ENCODE data around the gene RGS9. TPM values are rescaled to one million over a fixed set of nuclear protein-coding genes. Genes with fewer than 3 reads are reported as not detected.
"Not testable (repeated sequence)": the region's sequence is repeated elsewhere in the genome, so short reads cannot be mapped to it uniquely, and the experiment has no call there.

Gene RGS9
- total RNA-seq, 1 experiment from 2014 or later, result 8.6 TPM

DNA sequence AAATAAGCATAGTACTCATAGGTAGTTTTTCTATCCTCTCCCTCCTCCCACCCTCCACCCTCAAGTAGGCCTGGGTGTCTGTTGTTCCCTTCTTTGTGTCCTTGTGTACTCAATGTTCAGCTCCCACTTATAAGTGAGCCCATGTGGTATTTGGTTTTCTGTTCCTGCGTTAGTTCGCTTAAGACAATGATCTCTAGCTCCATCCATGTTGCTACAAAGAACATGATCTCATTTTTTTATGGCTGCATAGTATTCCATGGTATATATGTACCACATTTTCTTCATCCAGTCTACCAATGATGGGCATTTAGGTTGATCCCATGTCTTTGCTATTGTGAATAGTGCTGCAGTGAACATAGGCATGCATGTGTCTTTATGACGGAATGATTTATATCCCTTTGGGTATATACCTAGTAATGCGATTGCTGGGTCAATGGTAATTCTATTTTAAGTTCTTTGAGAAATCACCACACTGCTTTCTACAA is 43.6 kb downstream of the RGS9 start:
- CTCF ChIA-PET; RAD21 ChIA-PET (ENCODE audit: low non-redundant PET in 1 of 2, low total read pairs in 2 of 2, uncharacterized antibody in 2 of 2, unreplicated experiment in 2 of 2); H3K9me3 ChIP-seq (ENCODE audit: control insufficient read depth in 1 of 2, insufficient read depth in 1 of 2, low read depth in 1 of 2, low read length in 2 of 2); H3K9ac ChIP-seq (ENCODE audit: low read length); POLR2A ChIA-PET; H3K4me2 ChIP-seq (ENCODE audit: low read length); intact Hi-C loops (cut with micrococcal nuclease); H3K36me3 ChIP-seq (ENCODE audit: control insufficient read depth in 1 of 2, insufficient read depth in 2 of 2, low read length in 2 of 2); DNase-seq (ENCODE audit: low read depth, low spot score); BruUV-seq (replicated peaks); H2AFZ ChIP-seq (ENCODE audit: low read depth, low read length, poor library complexity, severe bottlenecking); H4K20me1 ChIP-seq (ENCODE audit: insufficient read depth); H3K4me3 ChIP-seq (replicated peaks in 1 of 2; ENCODE audit: low read depth in 1 of 2, low read length in 2 of 2); ATAC-seq; H3K9me2 ChIP-seq (ENCODE audit: insufficient read depth); H3K79me2 ChIP-seq (ENCODE audit: insufficient read depth, low read length); H3K27ac ChIP-seq (ENCODE audit: low read depth, low read length); H3K4me1 ChIP-seq (ENCODE audit: control insufficient read depth in 1 of 2, insufficient read depth in 2 of 2, low read length in 2 of 2): not testable (repeated sequence)
- 0 out of 2 replicates have a peak, but pooled peaks cover 16% of the 10 kb centered on the region for H3K27me3 ChIP-seq (ENCODE audit: insufficient read depth, low read length)

DNA sequence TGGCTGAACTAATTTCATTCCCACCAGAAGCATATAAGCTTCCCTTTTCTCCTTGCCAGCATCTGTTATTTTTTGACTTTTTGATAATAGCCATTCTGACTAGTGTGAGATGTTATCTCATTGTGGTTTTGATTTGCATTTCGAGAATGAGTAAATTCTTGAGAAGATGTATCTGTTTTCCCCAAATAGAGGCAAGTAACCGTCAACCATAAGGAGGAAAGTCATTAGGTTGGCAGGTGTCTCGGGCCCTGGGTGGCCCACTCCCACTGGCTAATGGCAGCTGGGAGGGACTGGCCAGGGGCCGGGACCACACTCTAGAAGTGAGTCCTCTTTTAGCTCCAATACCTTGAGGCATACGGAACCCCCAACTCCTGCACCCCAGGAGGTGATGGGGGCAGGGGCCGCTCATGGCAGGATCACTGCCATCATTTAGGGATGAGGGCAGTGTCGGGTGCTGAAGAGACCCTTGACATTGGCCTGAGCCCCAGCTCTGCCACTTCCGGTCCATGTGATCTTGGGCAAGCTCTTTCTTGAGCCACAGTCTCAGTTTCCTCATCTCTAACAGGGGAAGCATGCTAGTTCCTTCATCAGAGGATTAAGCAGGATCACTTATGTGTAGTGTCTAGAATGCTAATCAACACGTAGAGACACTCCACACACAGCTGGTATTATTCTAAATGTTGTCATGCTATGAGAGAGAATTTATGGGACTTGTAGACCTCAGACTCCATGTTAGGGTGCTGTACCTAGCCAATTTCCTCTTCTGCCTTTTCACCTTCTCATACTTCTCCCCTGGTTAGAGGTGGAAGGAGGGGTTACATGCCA is 44.3 kb downstream of the RGS9 start:
- Histone ChIP-seq H3K36me3 (ENCODE audit: control insufficient read depth in 1 of 2, insufficient read depth in 2 of 2, low read length in 2 of 2) (no peaks in the 10 kb centered on the region), H4K20me1 (ENCODE audit: insufficient read depth) (no peaks in the 10 kb centered on the region), H3K9me3 (ENCODE audit: control insufficient read depth in 1 of 2, insufficient read depth in 1 of 2, low read depth in 1 of 2, low read length in 2 of 2) (no peaks in the 10 kb centered on the region), H3K79me2 (ENCODE audit: insufficient read depth, low read length) (no peaks in the 10 kb centered on the region), H3K9me2 (ENCODE audit: insufficient read depth) (no peaks in the 10 kb centered on the region), H3K4me2 (ENCODE audit: low read length) (no peak overlapping the region), H2AFZ (ENCODE audit: low read depth, low read length, poor library complexity, severe bottlenecking) (no peak overlapping the region), H3K4me3 (replicated peaks in 1 of 2; ENCODE audit: low read depth in 1 of 2, low read length in 2 of 2) (no peak overlapping the region), H3K27ac (ENCODE audit: low read depth, low read length) (no peak overlapping the region), H3K27me3 (ENCODE audit: insufficient read depth, low read length) (0 out of 2 replicates have a peak, but pooled peaks cover 16% of the 10 kb centered on the region), H3K4me1 (ENCODE audit: control insufficient read depth in 1 of 2, insufficient read depth in 2 of 2, low read length in 2 of 2) (no peaks in the 10 kb centered on the region), H3K9ac (ENCODE audit: low read length) (no peak overlapping the region)
- BruUV-seq (replicated peaks), result no TSS peak
- ChIA-PET RAD21 (ENCODE audit: low non-redundant PET in 1 of 2, low total read pairs in 2 of 2, uncharacterized antibody in 2 of 2, unreplicated experiment in 2 of 2) (no interaction called here), POLR2A (no interaction called here), CTCF (no interaction called here)
- no peak for DNase-seq (ENCODE audit: low read depth, low spot score)
- TF ChIP-seq JUND (IDR thresholded peaks at IDR 0.05) (no peak), TCF7L2 (IDR thresholded peaks at IDR 0.05; ENCODE audit: borderline replicate concordance, extremely low read depth, insufficient read depth, insufficient read length) (no peak), EGR1 (IDR thresholded peaks at IDR 0.05; ENCODE audit: low read depth) (no peak), YY1 (IDR thresholded peaks at IDR 0.05; ENCODE audit: extremely low read depth, insufficient replicate concordance, low read depth, low read length) (no peak), POLR2AphosphoS5 (IDR thresholded peaks at IDR 0.05; ENCODE audit: low read depth, low read length) (no peak)
- TF ChIP-seq, protein P1, sequence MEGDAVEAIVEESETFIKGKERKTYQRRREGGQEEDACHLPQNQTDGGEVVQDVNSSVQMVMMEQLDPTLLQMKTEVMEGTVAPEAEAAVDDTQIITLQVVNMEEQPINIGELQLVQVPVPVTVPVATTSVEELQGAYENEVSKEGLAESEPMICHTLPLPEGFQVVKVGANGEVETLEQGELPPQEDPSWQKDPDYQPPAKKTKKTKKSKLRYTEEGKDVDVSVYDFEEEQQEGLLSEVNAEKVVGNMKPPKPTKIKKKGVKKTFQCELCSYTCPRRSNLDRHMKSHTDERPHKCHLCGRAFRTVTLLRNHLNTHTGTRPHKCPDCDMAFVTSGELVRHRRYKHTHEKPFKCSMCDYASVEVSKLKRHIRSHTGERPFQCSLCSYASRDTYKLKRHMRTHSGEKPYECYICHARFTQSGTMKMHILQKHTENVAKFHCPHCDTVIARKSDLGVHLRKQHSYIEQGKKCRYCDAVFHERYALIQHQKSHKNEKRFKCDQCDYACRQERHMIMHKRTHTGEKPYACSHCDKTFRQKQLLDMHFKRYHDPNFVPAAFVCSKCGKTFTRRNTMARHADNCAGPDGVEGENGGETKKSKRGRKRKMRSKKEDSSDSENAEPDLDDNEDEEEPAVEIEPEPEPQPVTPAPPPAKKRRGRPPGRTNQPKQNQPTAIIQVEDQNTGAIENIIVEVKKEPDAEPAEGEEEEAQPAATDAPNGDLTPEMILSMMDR (IDR thresholded peaks at IDR 0.05 in 2 of 3, conservative IDR thresholded peaks at IDR 0.05 in 1 of 3; ENCODE audit: borderline replicate concordance in 1 of 3, insufficient read depth in 1 of 3, low read depth in 2 of 3, low read length in 2 of 3), result no peak
- TF ChIP-seq, protein P2, sequence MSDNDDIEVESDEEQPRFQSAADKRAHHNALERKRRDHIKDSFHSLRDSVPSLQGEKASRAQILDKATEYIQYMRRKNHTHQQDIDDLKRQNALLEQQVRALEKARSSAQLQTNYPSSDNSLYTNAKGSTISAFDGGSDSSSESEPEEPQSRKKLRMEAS (IDR thresholded peaks at IDR 0.05), result no peak
- TF ChIP-seq, protein P3, sequence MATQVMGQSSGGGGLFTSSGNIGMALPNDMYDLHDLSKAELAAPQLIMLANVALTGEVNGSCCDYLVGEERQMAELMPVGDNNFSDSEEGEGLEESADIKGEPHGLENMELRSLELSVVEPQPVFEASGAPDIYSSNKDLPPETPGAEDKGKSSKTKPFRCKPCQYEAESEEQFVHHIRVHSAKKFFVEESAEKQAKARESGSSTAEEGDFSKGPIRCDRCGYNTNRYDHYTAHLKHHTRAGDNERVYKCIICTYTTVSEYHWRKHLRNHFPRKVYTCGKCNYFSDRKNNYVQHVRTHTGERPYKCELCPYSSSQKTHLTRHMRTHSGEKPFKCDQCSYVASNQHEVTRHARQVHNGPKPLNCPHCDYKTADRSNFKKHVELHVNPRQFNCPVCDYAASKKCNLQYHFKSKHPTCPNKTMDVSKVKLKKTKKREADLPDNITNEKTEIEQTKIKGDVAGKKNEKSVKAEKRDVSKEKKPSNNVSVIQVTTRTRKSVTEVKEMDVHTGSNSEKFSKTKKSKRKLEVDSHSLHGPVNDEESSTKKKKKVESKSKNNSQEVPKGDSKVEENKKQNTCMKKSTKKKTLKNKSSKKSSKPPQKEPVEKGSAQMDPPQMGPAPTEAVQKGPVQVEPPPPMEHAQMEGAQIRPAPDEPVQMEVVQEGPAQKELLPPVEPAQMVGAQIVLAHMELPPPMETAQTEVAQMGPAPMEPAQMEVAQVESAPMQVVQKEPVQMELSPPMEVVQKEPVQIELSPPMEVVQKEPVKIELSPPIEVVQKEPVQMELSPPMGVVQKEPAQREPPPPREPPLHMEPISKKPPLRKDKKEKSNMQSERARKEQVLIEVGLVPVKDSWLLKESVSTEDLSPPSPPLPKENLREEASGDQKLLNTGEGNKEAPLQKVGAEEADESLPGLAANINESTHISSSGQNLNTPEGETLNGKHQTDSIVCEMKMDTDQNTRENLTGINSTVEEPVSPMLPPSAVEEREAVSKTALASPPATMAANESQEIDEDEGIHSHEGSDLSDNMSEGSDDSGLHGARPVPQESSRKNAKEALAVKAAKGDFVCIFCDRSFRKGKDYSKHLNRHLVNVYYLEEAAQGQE (IDR thresholded peaks at IDR 0.05; ENCODE audit: low read depth), result no peak
- ATAC-seq, result no peak
- intact Hi-C loops (cut with micrococcal nuclease), result no loop called here
